Measurements from ENCODE around the gene CABLES2.

DNA sequence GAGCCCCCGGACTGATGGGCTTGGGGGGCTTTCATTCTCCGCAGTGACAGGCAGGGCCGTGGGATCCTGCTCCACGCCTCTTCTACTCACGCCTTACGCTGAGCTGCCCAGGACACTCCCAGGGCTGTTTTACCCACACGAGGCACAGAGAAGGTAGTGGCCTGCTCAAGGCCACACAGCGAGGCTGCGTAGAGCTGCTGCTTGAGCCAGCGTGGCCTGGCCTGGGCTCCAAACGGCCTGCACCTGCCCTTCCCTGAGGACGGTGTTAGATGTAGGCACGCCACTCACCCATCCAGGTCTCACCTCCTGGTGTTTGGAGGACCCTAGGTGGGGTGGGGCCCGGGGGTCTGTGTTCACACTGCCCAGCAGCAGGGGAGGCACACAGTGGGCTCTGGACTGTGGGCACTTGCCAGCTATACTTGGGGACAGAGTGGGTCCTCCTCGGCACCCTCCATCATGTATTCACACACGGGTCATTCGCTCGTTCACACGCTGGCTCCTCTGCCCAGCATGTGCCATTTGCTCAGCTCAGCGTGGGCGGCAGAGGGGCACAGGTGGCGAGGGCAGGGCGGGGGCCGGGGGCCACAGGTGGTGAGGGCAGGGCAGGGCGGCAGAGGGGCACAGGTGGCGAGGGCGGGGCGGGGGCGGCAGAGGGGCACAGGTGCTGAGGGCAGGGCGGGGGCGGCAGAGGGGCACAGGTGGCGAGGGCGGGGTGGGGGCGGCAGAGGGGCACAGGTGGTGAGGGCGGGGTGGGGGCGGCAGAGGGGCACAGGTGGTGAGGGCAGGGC, 38.7 kb upstream of the CABLES2 start:
- TF ChIP-seq, protein P1, sequence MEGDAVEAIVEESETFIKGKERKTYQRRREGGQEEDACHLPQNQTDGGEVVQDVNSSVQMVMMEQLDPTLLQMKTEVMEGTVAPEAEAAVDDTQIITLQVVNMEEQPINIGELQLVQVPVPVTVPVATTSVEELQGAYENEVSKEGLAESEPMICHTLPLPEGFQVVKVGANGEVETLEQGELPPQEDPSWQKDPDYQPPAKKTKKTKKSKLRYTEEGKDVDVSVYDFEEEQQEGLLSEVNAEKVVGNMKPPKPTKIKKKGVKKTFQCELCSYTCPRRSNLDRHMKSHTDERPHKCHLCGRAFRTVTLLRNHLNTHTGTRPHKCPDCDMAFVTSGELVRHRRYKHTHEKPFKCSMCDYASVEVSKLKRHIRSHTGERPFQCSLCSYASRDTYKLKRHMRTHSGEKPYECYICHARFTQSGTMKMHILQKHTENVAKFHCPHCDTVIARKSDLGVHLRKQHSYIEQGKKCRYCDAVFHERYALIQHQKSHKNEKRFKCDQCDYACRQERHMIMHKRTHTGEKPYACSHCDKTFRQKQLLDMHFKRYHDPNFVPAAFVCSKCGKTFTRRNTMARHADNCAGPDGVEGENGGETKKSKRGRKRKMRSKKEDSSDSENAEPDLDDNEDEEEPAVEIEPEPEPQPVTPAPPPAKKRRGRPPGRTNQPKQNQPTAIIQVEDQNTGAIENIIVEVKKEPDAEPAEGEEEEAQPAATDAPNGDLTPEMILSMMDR (IDR thresholded peaks at IDR 0.05) = no peak
- TF ChIP-seq POLR2A (IDR thresholded peaks at IDR 0.05) = no peak
